Femur (tissue), 1 donor: Measurements from ENCODE around the gene RUFY4.

ENCODE experiments used
- DNase-seq: peaks from one replicate; pipeline ENCODE4 v3.0.0-alpha.2; 2017

Gene RUFY4

GRCh38 chr2:218068721-218069334, at the start of gene RUFY4:
TSS of gene RUFY4 (plus strand) at chr2:218069253. CDS start at chr2:218070606, 1,353 bp downstream.
- peak; percentile 83 for DNase-seq

- DNase-seq: no peak
These were observed 49.5 kb upstream of the RUFY4 start for GRCh38 chr2:218019411-218020060.

- DNase-seq: no peak
These were observed 48.8 kb upstream of the RUFY4 start for GRCh38 chr2:218020281-218020680.

DNA sequence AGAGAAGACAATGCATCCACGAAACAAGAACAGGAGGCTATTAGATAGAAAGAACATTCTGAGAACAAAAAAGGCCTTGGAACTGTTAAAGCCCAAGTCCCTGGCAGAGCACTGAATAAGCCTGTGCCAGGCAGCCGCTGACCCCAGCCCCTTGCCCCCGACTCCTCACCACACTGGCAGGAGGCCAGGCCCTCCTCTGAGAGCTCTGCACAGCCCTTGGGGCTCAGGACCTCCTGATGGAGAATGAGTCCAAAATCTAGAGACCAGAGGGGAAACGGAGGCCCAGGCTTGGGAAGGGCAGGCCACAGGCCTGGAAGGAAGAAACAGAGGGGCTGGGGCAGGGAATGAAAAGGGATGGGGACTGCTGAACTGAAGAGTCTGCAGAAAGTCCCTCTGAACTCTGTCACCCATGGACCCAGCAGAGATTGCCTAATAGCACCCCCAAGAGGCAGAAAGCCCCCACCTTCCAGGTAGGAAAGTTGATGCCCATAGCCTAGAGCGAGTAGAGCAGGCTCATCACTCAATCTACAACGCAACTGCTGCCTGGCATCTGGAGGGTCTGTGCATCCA, 48.0 kb upstream of the RUFY4 start:
- no peak for DNase-seq

- peak; percentile 31 for DNase-seq
These were observed 47.4 kb upstream of the RUFY4 start for GRCh38 chr2:218021536-218022071.

DNA sequence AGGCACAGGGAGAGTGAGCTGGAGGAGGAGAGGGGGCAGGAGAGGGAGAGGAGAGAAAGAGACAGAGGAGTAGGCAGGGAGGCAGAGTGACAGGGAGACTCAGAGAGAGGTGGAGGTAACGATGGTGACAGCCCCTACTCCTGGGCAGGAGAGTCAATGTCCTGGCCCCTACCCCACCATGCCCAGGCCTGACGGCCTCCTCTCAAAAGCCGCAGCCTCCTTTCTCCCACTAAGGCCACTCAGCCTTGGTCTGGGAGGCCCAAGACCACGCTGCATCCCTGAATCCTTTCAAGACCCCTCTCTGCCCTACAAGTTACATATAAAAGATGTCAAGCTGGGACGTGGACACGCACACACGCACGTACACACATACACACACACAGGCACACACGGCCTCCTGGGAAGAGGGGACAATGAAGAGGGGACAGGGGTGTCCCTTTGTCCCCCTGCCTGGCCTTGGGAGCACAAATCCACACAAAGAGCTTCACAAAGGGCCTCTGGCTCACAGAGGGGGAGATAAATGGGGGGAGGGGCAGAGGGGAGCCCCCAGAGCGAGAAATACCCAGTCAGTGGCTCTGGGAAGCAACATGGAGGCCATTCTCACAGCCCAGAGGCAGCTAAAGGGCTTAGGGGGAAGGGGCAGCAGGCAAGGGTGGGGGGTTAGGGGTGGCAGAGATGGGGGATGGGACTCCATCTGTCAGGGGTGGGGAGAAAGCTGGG, 46.8 kb upstream of the RUFY4 start:
- no peak for DNase-seq

DNA sequence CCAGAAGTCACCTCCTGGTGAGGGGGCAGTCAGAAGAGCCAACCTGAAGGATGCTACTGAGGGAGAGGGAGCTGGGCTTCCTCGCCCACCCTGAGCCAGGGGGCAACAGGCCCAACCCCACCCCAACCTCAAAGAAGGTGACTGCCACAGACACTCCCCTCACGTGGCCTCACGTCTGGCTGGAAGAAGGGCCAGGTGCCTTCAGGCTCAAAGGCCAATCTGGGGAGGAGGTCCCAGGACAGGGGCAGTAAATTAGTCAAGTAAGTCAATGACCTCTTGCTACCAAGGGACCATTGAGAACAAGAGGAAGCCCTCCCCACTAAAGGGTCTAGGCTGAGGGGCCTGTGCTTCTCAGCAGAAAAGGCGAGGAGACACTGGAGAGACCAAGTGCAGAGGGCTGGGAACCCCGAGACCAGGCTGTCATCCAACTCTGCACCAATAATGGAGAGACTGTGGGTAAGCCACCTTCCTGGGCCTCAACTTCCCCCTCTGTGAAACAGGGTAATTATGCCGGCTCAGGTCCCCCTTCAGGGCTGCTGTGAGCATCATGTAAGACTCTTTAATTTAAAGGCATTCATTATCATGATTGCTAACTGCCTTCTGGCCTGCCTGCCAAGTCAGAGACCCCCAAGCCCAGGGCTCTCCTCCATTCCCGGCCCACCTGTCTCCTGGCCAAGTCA, 46.1 kb upstream of the RUFY4 start:
- peak; percentile 19 for DNase-seq

DNA sequence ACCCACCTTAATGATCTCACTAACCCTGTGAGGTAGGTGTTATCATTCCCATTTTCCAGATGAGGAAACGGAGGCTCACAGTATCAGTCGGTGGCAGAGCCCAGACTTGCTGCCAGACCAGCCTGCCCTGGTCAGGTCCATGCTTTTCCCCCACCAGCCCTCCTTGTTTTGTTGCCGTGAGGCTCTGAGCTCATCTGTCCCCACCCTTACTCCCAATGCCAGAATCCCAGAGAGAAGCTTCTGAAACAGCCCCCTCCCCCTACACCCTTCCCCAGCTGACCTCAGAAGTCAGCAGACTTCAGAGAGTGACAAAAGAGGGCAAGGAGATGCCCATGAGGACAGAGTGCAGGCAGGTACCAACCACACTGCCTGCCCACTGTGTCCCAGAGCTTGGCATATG, 45.4 kb upstream of the RUFY4 start:
- DNase-seq: peak; percentile 10

- no peak for DNase-seq
These were observed 44.7 kb upstream of the RUFY4 start for GRCh38 chr2:218024336-218024735.

- DNase-seq: no peak
These were observed 44.2 kb upstream of the RUFY4 start for GRCh38 chr2:218024871-218025270.

- DNase-seq: no peak
These were observed 42.8 kb upstream of the RUFY4 start for GRCh38 chr2:218026244-218026643.

GRCh38 chr2:218026676-218027425, 42.2 kb upstream of the RUFY4 start:
- peak; percentile 21 for DNase-seq

DNA sequence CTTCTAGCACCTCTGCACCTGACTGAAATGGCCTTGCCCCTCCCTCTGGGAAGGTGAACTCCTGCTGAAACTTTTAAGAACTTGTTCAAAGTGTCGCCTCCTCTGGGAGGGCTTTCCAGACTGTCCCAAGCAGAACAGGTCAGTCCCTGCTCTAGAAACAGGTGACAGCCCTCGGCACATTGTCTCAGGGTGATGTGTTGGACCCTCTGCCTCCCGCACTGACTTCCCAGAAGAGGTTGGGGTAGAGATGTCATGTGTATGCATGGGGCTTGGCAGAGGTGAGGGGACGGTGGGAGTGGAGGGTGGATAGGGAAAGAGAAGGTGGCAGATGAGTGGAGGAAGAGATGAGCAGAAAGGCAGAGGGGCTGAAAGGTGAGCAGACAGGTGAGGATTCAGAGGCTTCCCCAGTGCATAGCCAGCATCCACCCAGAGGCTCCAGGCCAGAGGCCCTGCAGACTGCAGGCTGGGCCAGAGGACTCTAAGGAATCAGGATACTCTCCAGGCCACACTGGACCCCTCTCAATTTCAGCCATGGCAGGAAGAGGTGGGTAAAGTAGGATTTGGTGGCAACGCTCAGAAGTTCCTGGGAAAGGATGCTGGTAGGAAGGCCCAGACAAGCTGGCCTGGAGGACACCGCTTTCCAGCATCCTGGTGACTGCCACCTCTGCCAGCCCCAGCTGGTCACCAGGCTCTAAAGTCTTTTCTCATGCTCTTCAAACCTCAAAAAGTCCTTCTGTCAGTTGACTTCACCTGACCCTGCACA, 41.4 kb upstream of the RUFY4 start:
- DNase-seq: no peak

- DNase-seq: no peak
These were observed 40.9 kb upstream of the RUFY4 start for GRCh38 chr2:218028189-218028495.

DNA sequence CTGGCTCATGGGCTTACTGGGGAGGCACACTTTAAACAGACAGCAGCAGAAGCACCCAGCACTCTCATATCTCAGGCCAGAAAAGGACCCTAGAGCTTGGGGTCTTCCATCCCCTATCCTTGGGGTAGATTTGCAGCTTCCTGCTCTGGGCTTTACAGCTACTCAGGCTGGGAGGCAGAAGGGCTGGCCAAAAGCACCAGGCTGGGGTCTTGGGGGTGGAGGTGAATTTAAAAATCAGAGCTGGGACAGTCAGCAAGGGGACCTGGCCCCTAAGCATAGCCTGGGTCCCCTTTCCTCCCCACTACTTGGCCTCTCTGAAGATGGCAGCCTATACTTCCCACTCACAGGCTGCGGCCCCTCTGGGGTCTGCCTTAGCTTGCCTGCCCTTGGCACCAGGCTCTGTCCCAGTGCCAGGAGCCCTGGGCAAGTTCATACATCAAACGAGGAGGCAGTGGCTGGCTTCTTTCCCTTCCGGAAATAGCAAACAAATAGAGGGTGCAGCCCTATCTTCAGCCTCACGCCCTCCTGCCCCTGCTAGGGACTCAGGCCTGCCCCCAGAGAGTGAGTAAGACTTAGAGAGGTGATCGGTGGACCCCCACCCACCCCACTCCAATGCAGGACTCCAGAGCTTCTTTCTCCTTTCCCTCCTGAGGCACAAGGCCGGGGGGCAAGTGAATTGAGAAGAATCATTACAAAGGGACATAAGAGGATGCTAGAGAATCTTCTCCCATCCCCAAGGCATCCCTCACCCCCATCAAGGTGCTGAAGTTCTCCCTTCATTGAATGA, 40.3 kb upstream of the RUFY4 start:
- DNase-seq: no peak

- DNase-seq: peak; percentile 18
These were observed 39.4 kb upstream of the RUFY4 start for GRCh38 chr2:218029366-218030360.

DNA sequence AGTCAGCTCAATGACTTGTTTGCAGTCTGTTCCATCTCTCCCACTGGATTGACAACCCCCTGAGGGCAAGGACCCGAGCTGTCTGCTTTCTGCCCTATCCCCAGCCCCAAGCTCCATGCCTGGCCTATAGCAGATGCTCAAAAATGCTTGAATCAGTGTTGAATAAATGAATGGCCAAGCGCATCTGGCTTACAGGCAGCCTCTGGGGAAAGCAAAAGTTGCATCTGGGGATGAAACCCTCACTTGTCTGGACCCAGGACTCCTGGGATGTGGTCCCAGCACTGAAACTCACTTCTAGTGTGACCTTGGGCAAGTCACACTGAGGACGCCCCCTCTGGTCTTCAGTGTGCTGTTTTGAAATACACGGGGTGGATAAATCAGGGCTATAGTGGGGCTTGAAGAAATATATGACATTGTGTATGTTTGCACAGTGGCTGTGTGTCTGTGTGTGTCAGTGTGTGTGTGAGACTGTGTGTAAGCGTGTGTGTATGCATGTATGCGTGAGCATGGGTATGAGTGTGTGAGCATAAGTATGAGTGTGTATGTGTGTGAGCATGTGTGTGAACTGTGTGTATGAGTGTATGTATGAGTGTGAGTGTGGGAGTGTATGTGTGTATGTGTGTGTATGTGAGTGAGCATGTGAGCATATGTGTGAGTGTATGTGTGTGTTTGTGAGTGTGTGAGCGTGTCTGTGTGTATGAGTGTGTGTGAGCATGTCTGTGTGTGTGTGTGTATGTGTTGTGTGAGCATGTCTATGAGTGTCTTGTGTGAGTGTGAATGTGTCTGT, 38.5 kb upstream of the RUFY4 start:
- DNase-seq: no peak

- no peak for DNase-seq
These were observed 37.8 kb upstream of the RUFY4 start for GRCh38 chr2:218031261-218031660.
